ENCODE measurements around the gene GBF1. TPM values are rescaled to one million over a fixed set of nuclear protein-coding genes. Genes with fewer than 3 reads are reported as not detected.
A peak's percentile ranks its signal among the peaks of the same experiment; 100 is the strongest.

The GBF1 gene
- polyA plus RNA-seq, 3 donors: 4.2 to 17.4 (median 11.9) TPM

GRCh38 chr10:102401342-102401654 lies 156.0 kb downstream of the GBF1 start:
- Mint-ChIP-seq H3K27me3 (ENCODE audit: low read depth in 3 of 3) (peaks cover 3 to 13% (median 8%) of the 10 kb centered on the region in 3 donors), H3K4me1 (peaks cover 26% of the 10 kb centered on the region), H3K27ac (peak overlapping the region in 1 of 7 donors; percentile 10), H3K36me3 (peaks cover 51 to 58% of the 10 kb centered on the region in 2 donors), H3K4me3 (no peak overlapping the region), H3K9me3 (no peaks in the 10 kb centered on the region)
- no peak for TF ChIP-seq CTCF (IDR thresholded peaks at IDR 0.05)
- H3K9me3 ChIP-seq (replicated peaks in 1 of 2; ENCODE audit: control insufficient read depth in 1 of 2, insufficient read depth in 1 of 2, low read length in 2 of 2): no peaks in the 10 kb centered on the region
- no peak overlapping the region for H3K9ac ChIP-seq (ENCODE audit: insufficient read depth, low read length, poor library complexity, severe bottlenecking)
- H3K4me1 ChIP-seq (ENCODE audit: control insufficient read depth in 1 of 2, insufficient read depth in 2 of 2, low read length in 2 of 2): peaks cover 21 to 35% of the 10 kb centered on the region in 2 donors
- peaks cover 49 to 54% of the 10 kb centered on the region in 2 donors for H3K36me3 ChIP-seq (replicated peaks in 1 of 2; ENCODE audit: control insufficient read depth in 1 of 2, insufficient read depth in 2 of 2, low read length in 2 of 2)
- H3K4me2 ChIP-seq (replicated peaks; ENCODE audit: extremely low read depth, low read length, poor library complexity, severe bottlenecking): no peak overlapping the region
- DNase-seq: no peak
- intact Hi-C loops (cut with micrococcal nuclease): loop anchor here in 1 of 2 donors (2.0 kb wide), 1 partner anchor 14 kb away; no protein-coding TSS in a partner anchor
- no peak overlapping the region for H3K4me3 ChIP-seq (replicated peaks in 1 of 3; ENCODE audit: low read depth in 2 of 3, low read length in 3 of 3)
- H3K79me2 ChIP-seq (ENCODE audit: insufficient read depth, low read length): peaks cover 7% of the 10 kb centered on the region
- no peak overlapping the region for H3K27ac ChIP-seq (ENCODE audit: low read depth in 1 of 2, low read length in 2 of 2)
- H3K27me3 ChIP-seq (ENCODE audit: control insufficient read depth in 2 of 2, insufficient read depth in 2 of 2, low read length in 2 of 2): no peaks in the 10 kb centered on the region
- H4K20me1 ChIP-seq (ENCODE audit: insufficient read depth, low read length): peaks cover 78% of the 10 kb centered on the region
- 95% methylated on average over 7 of the region's 8 CpGs for WGBS (ENCODE audit: insufficient coverage)
- no peak overlapping the region for H2AFZ ChIP-seq (ENCODE audit: insufficient read depth, low read depth, low read length, poor library complexity, severe bottlenecking)

GRCh38 chr10:102401735-102402511 lies 156.6 kb downstream of the GBF1 start:
- DNase-seq: no peak
- peaks cover 7 to 14% (median 12%) of the 10 kb centered on the region in 3 donors for H3K27me3 Mint-ChIP-seq (ENCODE audit: low read depth in 3 of 3)
- WGBS (ENCODE audit: insufficient coverage): 94% methylated on average over 13 of the region's 18 CpGs
- peaks cover 15 to 29% of the 10 kb centered on the region in 2 donors for H3K4me1 ChIP-seq (ENCODE audit: control insufficient read depth in 1 of 2, insufficient read depth in 2 of 2, low read length in 2 of 2)
- H3K36me3 ChIP-seq (replicated peaks in 1 of 2; ENCODE audit: control insufficient read depth in 1 of 2, insufficient read depth in 2 of 2, low read length in 2 of 2): peaks cover 45 to 48% of the 10 kb centered on the region in 2 donors
- no peak overlapping the region for H3K9ac ChIP-seq (ENCODE audit: insufficient read depth, low read length, poor library complexity, severe bottlenecking)
- intact Hi-C loops (cut with micrococcal nuclease): loop anchor here in 1 of 2 donors (2.0 kb wide), 1 partner anchor 13 kb away; no protein-coding TSS in a partner anchor
- no peak overlapping the region for H3K27ac ChIP-seq (ENCODE audit: low read depth in 1 of 2, low read length in 2 of 2)
- no peak overlapping the region for H3K4me3 Mint-ChIP-seq
- H2AFZ ChIP-seq (ENCODE audit: insufficient read depth, low read depth, low read length, poor library complexity, severe bottlenecking): no peak overlapping the region
- peaks cover 72% of the 10 kb centered on the region for H4K20me1 ChIP-seq (ENCODE audit: insufficient read depth, low read length)
- H3K4me3 ChIP-seq (replicated peaks in 1 of 3; ENCODE audit: low read depth in 2 of 3, low read length in 3 of 3): no peak overlapping the region
- TF ChIP-seq CTCF (IDR thresholded peaks at IDR 0.05): no peak
- no peaks in the 10 kb centered on the region for H3K9me3 Mint-ChIP-seq
- no peaks in the 10 kb centered on the region for H3K9me3 ChIP-seq (replicated peaks in 1 of 2; ENCODE audit: control insufficient read depth in 1 of 2, insufficient read depth in 1 of 2, low read length in 2 of 2)
- H3K36me3 Mint-ChIP-seq: peaks cover 46 to 51% of the 10 kb centered on the region in 2 donors
- H3K79me2 ChIP-seq (ENCODE audit: insufficient read depth, low read length): peaks cover under 1% of the 10 kb centered on the region
- H3K27ac Mint-ChIP-seq: peak overlapping the region in 1 of 7 donors; percentile 14
- H3K4me2 ChIP-seq (replicated peaks; ENCODE audit: extremely low read depth, low read length, poor library complexity, severe bottlenecking): no peak overlapping the region
- H3K4me1 Mint-ChIP-seq: peaks cover 19% of the 10 kb centered on the region
- no peaks in the 10 kb centered on the region for H3K27me3 ChIP-seq (ENCODE audit: control insufficient read depth in 2 of 2, insufficient read depth in 2 of 2, low read length in 2 of 2)

Data from CD14-positive monocyte (primary cell).